Measurements from ENCODE around the gene SOX11.

DNA sequence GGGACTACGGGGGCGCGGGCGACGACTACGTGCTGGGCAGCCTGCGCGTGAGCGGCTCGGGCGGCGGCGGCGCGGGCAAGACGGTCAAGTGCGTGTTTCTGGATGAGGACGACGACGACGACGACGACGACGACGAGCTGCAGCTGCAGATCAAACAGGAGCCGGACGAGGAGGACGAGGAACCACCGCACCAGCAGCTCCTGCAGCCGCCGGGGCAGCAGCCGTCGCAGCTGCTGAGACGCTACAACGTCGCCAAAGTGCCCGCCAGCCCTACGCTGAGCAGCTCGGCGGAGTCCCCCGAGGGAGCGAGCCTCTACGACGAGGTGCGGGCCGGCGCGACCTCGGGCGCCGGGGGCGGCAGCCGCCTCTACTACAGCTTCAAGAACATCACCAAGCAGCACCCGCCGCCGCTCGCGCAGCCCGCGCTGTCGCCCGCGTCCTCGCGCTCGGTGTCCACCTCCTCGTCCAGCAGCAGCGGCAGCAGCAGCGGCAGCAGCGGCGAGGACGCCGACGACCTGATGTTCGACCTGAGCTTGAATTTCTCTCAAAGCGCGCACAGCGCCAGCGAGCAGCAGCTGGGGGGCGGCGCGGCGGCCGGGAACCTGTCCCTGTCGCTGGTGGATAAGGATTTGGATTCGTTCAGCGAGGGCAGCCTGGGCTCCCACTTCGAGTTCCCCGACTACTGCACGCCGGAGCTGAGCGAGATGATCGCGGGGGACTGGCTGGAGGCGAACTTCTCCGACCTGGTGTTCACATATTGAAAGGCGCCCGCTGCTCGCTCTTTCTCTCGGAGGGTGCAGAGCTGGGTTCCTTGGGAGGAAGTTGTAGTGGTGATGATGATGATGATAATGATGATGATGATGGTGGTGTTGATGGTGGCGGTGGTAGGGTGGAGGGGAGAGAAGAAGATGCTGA, 1.4 kb downstream of the SOX11 start:
- TF ChIP-seq, protein P1, sequence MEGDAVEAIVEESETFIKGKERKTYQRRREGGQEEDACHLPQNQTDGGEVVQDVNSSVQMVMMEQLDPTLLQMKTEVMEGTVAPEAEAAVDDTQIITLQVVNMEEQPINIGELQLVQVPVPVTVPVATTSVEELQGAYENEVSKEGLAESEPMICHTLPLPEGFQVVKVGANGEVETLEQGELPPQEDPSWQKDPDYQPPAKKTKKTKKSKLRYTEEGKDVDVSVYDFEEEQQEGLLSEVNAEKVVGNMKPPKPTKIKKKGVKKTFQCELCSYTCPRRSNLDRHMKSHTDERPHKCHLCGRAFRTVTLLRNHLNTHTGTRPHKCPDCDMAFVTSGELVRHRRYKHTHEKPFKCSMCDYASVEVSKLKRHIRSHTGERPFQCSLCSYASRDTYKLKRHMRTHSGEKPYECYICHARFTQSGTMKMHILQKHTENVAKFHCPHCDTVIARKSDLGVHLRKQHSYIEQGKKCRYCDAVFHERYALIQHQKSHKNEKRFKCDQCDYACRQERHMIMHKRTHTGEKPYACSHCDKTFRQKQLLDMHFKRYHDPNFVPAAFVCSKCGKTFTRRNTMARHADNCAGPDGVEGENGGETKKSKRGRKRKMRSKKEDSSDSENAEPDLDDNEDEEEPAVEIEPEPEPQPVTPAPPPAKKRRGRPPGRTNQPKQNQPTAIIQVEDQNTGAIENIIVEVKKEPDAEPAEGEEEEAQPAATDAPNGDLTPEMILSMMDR (IDR thresholded peaks at IDR 0.05): no peak
- no peak for TF ChIP-seq POLR2A (IDR thresholded peaks at IDR 0.05)
- no peak for TF ChIP-seq EP300 (IDR thresholded peaks at IDR 0.05)

All from tibial nerve (tissue), 4 donors.